ENCODE results near the gene CPN2.

The CPN2 gene, protein sequence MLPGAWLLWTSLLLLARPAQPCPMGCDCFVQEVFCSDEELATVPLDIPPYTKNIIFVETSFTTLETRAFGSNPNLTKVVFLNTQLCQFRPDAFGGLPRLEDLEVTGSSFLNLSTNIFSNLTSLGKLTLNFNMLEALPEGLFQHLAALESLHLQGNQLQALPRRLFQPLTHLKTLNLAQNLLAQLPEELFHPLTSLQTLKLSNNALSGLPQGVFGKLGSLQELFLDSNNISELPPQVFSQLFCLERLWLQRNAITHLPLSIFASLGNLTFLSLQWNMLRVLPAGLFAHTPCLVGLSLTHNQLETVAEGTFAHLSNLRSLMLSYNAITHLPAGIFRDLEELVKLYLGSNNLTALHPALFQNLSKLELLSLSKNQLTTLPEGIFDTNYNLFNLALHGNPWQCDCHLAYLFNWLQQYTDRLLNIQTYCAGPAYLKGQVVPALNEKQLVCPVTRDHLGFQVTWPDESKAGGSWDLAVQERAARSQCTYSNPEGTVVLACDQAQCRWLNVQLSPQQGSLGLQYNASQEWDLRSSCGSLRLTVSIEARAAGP

DNA sequence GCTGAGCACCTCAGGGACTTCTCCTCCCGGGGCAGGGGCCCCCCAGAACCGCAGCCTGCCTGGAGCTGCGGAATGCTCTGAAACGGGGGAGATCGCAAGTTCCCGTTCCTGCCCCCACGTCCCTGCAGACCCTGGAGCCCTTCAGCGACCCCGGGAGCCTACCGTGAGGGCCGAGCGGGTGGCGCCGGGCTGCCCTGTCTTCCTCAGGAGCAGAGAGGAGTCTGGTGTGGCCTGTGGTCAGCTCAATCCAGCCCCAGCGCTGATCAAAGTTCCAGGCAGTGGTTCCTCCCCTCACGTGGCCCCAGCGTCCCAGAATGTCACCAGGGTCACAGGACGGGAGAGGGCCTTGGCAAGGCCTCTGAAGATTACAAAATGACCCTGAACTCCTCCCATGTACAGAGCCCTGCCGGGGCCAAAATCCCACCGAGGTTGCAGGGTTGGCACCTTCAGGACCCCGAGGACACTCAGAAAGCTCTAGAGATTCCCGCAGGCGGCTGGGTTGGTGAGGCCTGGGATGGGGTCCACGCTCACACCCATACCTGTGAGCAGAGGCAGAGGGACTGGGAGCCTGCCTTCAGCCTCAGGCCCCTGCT, at the start of gene CPN2:
Gene CPN2, minus strand, starts transcription at position 249 of the 593 bp plus-strand sequence. CDS start 8,626 bp downstream, outside the sequence.
- FAIRE-seq = no peak

DNA sequence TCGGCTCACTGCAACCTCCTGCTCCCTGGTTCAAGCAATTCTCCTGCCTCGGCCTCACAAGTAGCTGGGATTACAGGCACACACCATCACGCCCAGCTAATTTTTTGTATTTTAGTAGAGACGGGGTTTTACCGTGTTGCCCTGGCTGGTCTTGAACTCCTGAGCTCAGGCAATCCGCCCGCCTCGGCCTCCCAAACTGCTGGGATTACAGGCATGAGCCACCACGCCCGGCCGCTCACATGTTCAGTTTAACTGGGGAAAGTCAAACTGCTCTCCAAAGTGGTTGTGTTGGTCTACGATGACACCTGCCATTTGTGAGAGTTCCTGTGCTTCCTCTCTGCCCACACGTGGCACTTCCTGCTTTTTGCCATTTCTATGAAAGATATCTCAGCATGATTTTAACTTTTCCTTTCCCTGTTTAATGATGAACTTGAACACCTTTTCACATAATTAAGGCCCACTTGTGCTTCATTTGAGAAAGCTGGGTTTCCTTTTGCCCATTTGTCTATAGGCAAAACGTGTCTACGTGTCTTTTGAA, 48.8 kb upstream of the CPN2 start:
- FAIRE-seq = no peak

DNA sequence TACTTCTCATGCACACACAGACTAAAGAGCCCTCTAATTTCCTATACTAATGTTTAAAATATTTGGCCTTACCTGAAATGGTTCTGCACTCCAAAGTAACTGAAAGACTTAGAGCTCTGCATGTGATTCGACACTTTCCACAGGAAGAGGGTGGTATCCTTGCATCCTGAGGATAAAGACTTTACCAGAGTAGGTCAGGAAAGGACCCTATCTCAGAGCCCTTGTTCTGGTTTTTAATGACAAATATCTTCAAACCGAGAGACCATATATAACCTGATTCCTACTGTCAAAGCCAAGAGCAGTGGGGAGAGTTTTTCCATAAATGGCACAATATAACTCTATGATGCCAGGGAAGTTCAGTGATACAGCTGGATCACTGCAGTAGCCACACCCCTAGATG, 48.0 kb upstream of the CPN2 start, which contains the start of gene GP5:
Gene GP5, minus strand, starts transcription at position 101 of the 400 bp plus-strand sequence. CDS start 984 bp downstream, outside the sequence.
- FAIRE-seq = no peak

DNA sequence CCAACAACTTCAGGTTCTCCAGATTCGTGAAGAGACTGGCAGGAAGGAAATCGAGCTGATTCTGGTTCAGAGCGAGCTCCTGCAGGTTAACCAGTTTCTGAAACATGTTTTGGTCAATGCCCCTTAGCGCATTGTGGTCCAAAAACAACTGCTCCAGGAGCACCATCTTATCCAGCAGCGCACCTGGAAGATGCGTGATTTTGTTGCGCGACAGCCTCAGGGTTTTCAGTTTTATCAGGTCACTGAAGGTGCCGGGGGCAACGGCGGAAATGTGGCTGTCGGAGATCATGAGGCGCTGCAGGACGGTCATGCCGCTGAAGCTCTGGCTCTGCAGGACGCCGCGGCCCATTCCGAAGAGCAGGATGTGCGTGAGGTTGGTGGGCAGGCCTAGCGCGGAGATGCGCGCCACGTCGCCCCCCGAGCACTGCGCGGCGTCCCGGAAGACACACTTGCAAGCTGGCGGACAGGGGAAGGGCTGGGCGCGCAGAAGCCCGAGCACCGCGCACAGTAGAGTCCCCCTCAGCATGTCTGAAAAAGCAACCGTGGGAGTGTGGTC, 46.7 kb upstream of the CPN2 start:
- no peak for FAIRE-seq

DNA sequence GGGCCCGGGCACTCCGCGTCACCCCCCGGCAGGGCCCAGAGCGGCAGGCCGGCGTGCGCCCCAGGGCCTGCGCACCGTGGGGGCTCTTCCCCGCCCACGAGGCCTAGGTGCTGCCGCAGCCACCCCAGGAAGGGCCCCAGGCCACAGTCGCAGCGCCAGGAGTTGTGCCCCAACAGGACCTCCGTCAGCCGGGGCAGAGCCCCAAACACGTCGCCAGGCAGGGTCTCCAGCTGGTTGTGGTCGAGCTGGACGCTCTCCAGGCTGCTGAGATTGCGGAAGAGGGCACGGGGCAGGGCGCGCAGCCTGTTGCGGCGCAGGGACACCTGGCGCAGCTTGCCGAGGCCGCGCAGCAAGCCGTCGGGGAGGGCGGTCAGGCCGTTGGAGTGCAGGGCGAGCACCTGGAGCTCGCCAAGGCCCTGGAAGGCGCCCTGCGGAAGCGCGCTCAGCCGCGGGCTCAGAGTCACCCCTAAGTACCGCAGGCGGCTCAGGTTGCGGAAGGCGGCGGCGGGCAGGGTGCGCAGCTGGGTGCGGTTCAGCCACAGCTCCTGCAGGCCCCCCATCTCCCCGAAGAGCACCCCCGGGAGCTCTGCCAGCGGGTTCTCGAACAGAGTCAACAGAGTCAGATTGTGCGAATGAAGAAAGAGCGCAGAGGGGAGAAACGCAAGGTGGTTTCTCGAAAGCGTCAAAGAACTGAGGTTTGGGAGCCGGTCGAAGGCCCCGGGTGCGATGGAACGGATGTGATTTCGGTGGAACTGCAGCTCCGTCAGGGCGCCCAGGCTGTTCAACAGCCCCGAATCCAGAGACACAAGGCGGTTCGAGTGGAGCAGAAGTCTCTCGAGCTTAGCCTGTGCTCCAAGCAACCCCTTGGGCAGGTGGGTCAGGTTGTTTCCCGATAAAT, 46.0 kb upstream of the CPN2 start:
- no peak for FAIRE-seq

DNA sequence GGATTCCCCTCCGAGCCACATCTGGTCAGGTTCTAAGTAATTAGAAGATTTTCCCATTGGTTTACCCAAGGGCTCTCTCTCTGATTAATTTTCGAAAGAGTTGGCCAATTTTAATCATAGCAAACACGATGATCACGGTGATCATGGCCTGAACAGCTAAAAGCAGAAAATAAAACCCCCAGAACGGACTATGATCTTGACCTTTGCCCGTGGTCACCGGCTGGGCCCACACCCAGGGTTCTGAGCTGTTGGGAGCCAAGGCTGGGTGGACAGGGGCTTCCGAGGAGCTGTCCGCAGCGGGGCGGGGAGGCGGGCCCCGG, 45.4 kb upstream of the CPN2 start:
- FAIRE-seq = no peak

DNA sequence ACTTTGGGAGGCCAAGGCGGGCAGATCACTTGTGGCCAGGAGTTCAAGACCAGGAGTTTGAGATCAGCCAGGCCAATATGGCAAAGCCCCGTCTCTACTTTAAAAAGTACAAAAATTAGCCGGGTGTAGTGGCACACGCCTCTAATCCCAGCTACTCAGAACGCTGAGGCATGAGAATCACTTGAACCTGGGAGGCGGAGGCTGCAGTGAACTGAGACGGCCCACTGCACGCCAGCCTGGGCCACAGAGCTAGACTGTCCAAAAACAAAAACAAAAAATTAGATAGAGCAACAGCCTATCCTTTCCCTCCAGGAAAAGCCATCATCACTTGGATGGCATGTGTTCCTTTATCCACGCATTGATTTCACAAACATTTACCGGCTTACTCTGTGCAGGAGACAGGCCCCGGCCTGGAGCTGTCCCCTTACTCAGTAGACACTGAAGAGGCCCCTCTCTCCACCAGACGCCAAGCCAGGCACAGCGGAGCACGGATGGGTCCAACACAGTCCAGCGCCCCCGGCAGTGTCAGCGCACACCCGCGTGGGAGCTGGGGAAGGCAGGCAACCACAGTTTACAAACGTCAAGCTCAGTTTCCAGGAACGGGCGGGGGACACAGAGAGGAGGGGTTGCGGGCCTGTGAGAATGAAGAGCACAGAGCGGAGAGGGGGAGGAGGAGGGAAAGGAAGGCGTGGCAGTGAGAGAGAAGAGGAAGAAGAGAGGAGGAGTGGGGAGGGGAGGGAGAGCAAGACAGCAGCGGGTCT, 44.8 kb upstream of the CPN2 start:
- FAIRE-seq = no peak

DNA sequence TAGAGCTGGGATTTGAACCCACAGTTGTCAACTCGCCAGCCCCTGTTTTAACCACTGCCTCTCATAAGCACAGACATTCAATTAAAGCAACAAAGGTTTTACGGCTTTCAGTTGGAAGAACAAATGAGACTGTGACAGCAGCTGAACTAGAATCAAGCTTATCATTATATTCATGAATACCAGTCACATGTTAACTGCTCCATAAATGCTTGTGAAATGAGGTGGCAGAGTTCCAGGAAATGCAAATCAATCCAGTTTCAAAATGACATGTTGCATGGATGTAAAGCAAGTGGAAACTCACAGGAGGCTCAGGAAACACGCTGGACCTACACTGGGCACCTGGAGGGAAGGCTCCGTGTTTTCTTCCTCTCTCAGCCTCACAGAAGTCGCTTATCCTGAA, 44.1 kb upstream of the CPN2 start:
- no peak for FAIRE-seq

DNA sequence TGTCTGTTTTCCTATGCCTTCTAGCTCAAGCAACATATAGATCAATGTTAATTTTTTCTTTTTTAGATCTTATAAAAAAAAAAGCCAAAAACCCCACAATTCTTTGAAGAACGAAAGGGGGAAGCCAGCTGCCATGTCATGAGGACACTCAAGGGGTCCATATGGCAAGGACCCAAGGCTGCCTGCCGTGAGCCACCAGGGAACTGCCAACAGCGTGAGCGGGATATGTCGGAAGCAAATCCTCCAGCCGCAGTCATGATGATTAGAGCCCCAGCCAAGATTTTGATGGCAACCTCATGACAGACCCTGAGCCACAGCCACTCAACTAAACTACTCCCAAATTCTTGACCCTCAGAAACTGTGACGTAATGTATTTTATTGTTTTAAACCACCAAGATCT, 41.4 kb upstream of the CPN2 start:
- no peak for FAIRE-seq

DNA sequence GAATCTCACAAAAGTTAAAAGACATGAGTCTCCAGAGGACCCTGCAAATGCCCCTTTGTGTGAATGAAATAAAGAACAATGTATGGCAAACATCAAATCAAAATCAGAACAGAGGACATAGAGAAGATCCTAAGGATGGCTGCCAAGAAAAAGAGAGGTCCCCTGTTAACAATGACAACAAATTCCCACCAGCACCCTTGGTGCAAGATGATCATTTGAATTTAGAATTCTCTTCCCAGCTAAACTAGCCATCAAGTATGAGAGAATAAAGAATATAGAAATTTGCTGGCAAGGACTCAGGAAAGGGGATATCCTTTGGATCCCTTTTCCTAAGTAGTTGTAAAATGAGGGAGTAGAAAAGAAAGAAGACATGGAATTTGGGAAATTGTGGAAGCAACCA, 39.7 kb upstream of the CPN2 start:
- FAIRE-seq = no peak

DNA sequence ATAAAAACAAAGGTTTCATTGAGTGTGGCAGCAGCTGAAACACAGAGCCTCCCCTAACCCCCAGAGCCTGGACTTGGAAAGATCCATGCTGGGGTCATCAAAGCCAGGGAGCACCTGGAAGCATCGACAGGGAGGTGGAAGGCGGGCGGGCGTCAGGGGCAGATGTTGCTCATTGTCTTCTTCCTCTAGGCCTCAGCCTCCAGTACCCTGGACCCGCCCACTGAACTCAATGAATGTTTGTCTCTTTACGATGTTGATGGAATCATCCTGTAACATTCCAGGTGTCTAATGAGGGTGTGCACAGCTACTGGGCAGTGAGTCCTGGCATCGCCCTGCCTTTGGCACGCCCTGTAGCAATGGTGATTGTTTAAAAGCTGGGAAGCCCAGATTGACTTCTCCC, 38.1 kb upstream of the CPN2 start:
- FAIRE-seq = no peak

DNA sequence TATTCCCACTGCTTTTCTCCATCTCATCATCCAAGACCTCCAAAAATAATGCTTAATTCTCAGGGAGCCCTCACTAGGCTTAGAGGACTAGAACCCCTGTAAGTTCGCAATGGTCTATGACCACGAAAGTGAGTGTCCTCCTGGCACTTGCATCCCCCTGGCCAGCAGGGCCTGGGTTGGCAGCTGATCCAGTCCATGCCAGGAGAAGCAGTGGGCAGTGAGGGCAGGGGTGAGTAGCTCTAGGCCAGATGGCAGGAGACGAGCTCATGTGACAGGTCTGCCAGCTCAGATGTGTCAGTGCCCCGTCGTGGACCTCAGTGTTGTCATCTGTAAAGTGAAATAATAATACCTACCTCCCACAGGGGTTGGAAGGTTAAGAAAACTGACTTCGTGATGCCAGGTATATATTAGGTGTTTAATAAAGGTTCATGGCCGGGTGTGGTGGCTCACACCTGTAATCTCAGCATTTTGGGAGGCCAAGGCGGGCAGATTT, 36.8 kb upstream of the CPN2 start:
- no peak for FAIRE-seq

DNA sequence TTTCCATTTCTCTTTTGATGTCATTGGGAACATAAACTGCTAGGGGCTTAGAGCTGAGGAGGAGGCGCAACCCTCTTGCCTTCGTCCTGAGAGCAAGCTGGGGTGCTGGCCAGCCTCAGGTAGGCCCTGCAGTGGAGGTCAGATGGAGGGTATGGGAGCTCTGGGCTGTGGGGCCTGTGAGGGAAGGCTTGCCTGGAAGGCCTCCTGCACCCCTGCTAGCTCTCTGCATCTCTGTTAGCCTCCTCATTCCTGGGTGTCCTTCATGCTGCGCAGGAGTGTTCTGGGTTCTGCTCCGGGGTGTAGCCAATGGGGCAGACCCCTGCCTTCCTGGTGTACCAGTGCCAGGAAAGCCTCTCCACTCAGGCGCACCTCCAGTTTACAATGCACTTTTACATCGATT, 36.1 kb upstream of the CPN2 start:
- FAIRE-seq = no peak

DNA sequence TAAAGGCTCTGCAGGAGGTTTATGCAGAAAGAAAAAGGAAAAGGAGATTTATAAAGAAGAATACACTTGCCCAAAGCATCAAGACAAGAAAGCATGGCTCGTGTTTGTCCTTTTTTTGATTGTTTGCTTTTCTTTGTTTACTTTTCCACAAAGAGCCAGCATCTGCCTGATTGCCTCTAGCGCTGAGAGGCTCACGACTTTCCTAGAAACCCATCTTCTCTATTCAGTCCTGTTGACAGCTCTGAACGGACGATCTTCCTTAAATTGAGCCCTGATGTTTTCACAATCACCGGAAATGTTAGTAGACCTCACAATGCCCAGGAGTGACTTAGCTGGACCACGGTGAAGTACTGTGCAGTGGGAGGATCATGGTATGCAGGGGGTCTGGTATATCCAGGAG, 35.5 kb upstream of the CPN2 start:
- no peak for FAIRE-seq

DNA sequence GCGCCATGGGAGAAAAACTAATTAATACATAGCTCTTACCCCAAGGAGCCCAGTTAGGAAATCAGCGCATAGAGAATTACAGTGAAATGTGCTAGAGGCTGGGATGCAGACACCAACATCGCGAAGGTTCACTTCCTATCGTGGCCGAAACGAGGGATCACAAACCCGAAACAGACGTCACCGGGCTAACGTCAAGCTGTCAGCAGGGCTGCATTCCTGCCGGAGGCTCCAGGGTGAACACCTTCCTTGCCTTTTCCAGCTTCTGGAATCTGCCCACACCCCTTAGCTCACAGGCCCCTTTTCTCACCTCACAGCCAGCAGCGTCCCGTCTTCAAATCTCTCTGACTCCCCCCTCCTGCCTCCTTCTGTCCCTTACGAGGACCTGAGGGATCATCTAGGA, 34.9 kb upstream of the CPN2 start:
- FAIRE-seq = no peak

DNA sequence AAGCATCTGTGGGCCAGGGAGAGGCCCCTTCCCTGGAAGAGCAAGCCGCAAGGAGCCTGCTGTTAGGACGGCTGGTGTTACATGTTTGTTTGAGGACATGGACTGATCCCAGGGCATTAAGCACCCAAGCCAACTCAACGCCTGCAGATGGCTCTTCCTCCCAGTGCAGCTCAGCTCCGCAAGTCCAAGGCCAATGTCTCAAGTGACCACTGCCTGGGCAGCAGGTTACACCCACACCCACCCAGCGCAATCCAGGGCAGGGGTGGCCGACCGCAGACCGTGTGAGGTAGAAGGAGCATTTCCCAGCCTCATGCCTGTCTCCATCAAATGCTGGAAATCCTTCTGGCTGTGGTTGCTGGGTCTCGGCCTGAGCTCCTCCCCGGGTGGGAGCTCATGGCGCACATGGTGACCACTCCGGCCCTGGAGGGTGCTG, 33.5 kb upstream of the CPN2 start:
- FAIRE-seq = no peak

DNA sequence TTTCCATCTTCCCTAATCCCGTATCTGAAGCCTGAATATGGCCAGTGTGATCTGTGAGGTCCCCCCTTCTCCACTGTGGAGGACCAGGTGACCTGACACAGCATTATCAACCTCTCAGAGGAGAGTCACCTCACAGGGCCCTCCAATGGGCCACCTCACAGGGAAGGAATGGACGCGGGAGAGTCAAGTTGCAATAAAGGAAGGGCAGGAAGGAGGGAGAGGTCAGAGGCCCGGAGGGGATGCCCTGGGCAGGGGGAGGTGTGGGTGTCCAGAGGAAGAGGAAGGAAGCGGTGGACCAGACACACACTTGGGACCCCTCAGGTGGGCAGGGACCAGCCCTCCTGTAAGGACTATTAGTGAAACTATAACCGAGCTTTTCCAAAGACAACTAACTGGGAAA, 33.0 kb upstream of the CPN2 start:
- no peak for FAIRE-seq

DNA sequence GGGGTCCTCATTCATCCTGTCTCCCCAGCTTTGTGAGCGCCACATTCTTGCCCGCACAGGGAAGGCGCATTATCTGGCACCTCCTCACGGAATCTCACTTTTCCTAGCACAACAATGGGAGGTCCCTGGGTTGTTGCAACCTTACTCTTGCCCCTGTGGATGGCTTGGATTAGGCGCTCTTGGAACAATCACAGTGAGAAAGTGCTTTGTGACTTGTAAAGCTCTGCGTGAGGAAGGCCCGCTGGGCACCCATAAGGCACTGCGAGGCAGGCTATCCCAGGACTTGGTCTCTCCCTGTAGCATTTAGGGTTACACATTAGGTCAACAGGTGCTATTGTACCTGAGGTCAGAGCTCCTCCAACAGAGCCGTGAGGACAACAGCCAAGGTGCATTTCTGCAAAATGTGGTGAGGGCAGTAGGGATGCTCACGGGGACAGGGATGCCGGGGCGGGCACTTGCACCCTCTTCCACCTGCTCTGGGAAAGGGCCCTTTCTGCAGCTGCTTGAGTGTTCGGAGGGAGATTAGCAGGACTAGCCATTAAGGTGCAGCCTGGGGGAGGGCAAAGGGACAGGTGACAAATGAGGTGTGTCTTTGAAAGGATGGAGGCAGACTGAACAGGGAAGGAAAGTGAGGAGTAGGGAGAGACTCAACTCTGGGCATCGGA, 32.3 kb upstream of the CPN2 start:
- no peak for FAIRE-seq

DNA sequence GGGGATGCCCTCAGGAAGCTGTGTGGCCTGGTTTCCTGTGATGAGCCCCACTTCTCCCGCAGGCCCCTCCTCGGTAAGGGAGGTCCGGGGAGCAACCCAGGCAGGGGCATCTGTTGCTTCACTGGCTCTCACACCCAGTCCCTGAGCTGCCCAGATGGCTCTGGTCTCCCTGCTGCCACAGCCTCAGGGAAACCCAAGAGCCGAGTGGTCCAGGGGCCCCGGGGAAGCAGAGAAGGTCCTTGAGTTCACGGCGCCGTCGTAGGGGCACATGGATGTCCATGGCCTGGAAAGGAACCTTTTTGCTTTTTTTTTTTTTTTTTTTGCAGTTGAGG, 31.7 kb upstream of the CPN2 start:
- no peak for FAIRE-seq

DNA sequence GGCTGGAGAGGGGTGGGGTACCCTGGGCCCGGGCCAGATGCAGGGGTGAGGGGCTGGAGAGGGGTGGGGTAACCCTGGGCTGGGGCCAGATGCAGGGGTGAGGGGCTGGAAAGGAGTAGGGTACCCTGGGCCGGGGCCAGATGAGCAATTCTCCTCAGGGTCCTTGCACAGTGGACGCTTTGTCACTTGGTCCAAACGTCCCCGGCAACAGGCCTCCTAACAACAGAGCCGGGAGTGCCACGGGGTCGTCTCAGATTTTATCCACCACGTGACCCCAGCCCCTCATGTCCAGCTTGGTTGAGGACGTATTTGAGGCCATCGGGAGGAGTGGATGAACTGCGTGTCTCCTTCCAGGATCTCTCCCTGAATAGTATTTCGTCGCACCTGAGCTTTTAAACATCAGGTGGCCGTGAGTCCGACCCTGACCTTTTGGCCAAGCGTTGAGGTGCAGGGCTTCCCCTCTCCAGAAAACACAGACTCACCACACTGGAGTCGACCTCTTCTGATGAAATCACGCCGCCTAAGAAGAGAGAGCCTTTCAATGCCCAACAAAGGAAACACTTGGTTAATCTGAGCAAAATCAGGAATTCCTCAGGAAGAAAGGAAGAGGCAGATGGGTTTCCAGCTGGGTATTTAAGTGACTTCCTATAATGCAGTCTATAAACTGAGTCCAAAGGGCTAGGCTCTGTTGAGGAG, 31.2 kb upstream of the CPN2 start:
- no peak for FAIRE-seq

DNA sequence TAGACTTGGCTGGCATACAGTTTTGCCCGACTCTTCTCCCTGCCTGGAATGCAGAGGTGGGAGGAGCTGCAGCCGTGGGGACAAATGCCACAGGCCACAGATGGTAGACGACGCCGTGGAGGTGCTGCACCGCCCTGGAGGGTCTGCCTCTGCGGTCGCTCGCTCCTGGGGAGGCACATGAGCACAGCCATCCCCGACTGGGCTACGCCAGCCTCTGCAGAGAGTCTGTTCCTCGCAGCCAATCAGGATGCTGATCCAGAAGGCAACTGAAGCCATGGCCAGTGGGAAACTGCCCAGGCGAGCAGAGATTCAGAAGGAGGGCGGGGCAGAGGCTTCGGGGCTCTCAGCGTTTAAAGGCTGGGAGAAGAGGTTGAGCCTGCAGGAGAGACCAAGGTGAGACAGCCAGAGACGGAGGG, 30.3 kb upstream of the CPN2 start:
- FAIRE-seq = no peak
